NCI-H82 treated with DMSO at 0.1 percent for 48 hours (cell line): ENCODE measurements around the gene MYD88.
A peak's percentile ranks its signal among the peaks of the same experiment; 100 is the strongest.

ENCODE experiments used
- DNase-seq: peaks from one replicate; lab custom pipeline; 2025; ENCODE audit not compliant: unreplicated experiment; lab: John Stamatoyannopoulos, UW

Gene MYD88

GRCh38 chr3:38163841-38164642, 25.6 kb downstream of the MYD88 start:
- no peak for DNase-seq

- DNase-seq, result no peak
Measured at GRCh38 chr3:38164643-38164951, 26.1 kb downstream of the MYD88 start.

DNA sequence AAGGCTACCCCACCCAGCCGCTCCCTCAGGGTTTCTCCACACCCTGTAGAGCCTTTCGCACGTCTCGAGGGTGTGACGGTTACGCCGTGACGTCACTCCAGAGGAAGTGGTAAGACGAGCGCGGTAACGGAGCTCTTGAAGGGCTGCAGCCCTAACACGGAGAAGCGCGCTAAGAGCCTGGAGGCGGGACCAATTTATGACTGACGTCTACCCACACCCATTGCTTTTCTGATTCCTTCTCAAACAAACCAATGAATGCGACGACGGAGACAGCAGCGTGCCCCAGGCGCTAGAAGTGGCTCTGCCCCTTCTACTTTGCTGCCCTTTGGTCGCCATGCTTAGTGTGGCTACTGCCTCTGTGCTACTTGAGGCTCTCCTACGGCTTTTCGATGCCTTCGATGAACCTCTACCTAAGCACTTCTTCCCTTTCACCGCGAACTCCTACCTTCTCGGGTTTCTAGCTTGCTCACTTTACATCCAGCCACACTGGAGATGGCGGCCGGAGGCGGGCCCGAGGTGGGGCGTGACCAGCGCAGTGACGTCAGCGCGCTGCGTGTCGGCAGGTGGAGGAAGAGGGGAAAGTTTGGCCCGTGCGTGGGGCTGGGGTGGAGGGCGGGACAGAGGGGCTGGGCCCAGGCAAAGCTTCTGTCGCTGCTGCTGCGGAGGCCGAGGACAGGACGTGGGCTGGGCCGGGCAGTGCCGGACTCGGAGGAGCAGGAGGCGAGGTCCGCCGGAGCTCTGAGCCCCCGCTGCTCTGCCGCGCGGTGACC, 26.7 kb downstream of the MYD88 start, which contains the start of gene OXSR1:
Gene OXSR1 (plus strand): TSS at position 586 of the 770 bp plus-strand sequence. CDS start 340 bp downstream, outside the sequence.
- peak; percentile 97 for DNase-seq

GRCh38 chr3:38165722-38166387, 27.4 kb downstream of the MYD88 start:
- no peak for DNase-seq

- no peak for DNase-seq
Measured at GRCh38 chr3:38167591-38167990, 29.1 kb downstream of the MYD88 start.

DNA sequence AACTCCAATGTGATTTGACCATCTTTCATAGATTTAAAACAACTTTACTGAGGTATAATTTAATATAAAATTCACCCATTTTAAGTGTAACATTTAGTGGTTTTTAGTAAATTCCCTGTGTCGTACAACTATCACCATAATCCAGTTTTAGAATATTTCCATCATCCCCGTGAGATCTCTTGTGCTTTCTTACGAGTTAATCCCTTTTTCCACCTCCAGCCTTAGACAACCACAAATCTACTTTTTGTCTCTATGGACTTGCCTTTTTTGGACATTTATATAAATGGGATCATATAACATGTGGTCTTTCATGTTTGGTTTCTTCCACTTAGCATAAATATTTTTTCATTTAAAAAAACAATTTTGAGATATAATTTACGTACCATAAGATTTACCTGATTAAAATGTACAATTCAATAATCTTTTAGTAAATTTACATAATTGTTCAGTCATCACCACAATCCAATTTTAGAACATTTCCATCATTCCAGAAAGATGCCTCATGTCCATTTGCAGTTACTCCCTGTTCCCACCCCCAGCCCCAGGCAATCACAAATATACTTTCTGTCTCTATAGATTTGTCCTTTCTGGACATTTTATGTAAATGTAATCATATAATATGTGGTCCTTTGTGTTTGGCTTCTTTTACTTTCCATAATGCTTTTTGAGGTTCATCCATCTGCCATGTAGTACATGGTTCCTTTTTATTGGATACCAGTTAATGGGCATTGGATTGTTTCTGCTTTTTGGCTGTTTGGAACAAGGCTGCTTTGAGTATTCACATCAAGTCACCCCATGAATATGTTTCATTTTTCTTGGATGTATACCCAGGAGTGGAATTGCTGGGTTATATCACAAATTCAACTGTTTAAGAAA, 29.9 kb downstream of the MYD88 start:
- DNase-seq, result no peak

DNA sequence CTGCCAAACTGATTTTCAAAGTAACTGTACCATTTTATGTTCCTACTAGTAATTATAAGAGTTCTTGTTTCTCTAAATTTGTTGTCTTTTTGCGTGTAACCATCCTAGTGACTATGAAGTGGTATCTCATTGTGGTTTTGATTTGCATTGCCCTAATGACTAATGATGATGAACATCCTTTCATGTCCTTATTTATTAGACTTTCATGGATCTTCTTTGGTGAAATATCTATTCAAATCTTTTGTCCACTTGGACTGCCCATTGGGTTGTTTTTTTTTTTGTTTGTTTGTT, 30.5 kb downstream of the MYD88 start:
- DNase-seq, result no peak

- DNase-seq, result no peak
Measured at GRCh38 chr3:38170722-38171121, 32.3 kb downstream of the MYD88 start.

- no peak for DNase-seq
Measured at GRCh38 chr3:38171622-38172021, 33.2 kb downstream of the MYD88 start.

DNA sequence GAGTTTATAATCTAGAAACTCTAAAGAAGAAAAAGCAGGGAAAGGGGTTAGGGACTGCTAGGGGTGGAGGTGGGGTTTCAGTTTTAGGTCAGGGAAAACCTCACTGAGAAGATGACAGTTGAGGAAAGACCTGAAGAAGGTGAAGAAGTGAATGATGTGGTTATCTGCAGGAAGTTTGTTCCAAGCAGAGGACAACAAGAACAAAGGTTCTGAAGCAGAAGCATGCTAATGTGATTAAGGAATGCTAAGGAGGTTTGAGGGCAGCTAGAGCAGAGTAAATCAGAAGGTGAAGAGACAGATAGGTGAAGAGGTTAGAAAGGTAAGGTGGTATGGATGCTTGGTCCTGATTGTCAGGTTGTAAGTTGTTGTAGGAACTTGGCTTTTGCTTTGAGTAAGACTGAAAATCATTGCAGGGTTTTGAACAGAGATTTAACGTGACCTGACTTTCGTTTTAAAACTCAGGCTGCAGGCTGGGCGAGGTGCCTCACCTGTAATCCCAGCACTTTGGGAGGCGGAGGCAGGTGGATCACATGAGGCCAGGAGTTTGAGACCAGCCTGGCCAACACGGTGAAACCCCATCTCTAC, 35.5 kb downstream of the MYD88 start:
- no peak for DNase-seq

DNA sequence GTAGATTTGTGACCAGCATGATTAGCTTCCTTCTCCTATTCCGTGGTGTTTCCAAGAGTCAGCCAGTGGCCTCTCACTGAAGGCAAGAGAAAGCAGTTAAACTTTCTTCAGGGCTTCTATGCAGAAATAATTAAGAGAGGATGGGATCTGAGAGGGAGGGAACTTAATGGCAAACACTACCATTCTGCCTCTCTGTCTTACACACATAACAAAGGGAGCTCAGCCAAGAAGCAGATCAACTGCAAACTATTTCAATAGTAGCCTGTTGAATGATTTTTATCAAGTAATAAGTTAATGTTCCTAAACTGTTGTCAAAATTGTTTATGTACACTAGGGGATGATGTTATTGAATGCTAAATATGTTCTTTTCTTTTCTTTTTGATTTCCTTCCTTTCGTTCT, 38.7 kb downstream of the MYD88 start:
- no peak for DNase-seq

DNA sequence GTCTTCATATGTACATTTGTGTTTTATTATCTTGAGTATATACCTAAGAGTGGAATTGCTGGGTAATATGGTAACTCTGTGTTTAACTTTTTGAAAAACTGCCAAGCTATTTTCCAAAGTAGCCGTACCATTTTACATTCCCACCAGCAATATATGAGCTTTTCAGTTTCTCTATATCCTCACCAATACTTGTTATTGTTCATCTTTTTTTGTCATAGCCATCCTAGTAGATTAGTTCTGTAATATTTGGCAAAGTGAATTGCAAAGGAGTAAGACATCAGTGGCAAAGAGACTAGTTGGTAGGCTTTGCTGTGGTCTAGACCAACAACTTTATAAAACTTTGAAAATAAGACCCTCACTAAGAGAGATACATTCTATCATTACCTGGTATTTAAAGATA, 48.3 kb downstream of the MYD88 start:
- no peak for DNase-seq

DNA sequence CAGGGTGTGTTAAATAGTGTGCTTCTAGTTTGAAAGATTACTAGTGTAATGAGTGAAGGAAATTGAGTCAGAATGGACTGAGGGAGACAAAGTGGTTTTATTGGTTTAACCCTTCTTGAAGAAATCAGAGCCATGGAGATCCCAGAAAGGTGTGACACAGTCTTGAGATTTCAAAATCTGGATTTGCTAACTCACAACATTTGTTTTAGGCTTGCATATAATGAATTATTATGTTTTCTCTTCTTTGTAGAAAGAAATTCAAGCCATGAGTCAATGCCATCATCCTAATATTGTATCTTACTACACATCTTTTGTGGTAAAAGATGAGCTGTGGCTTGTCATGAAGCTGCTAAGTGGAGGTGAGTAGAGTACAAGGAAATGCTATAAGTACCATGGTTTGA, 52.0 kb downstream of the MYD88 start:
- DNase-seq, result no peak
